GM12801 (cell line): Measurements from ENCODE around the gene TMTC2.

Experiments used
- CTCF ChIP-seq: IDR thresholded peaks from one replicate; pipeline ENCODE4 v1.5.1; 2011; ENCODE audit warnings: control low read depth; ENCODE audit not compliant: insufficient read length; ENCODE audit errors: extremely low read depth

Gene TMTC2

GRCh38 chr12:82685790-82686167, 927 bp upstream of the TMTC2 start:
- no peak for TF ChIP-seq CTCF

- TF ChIP-seq CTCF, result no peak
Measured at GRCh38 chr12:82687021-82688011, 610 bp downstream of the TMTC2 start.

- TF ChIP-seq CTCF, result no peak
Measured at GRCh38 chr12:82688035-82688501, 1.4 kb downstream of the TMTC2 start.

GRCh38 chr12:82688596-82688995, 1.9 kb downstream of the TMTC2 start:
- no peak for TF ChIP-seq CTCF

- TF ChIP-seq CTCF, result no peak
Measured at GRCh38 chr12:82690006-82690405, 3.3 kb downstream of the TMTC2 start.

- no peak for TF ChIP-seq CTCF
Measured at GRCh38 chr12:82691513-82691912, 4.8 kb downstream of the TMTC2 start.

- TF ChIP-seq CTCF, result no peak
Measured at GRCh38 chr12:82694276-82694675, 7.6 kb downstream of the TMTC2 start.
